T47D (cell line): ENCODE results near the gene RNH1.
A peak's percentile ranks its signal among the peaks of the same experiment; 100 is the strongest.

ENCODE experiments used
- DNase-seq, 2 experiments: peaks; one replicate each; pipeline versions ENCODE4 v3.0.0 to v3.0.0-alpha.2; 2011 to 2012; ENCODE audit warnings: low read depth in 1 of 2, low spot score in 1 of 2
- JUND ChIP-seq: IDR thresholded peaks from 2 replicates; pipeline ENCODE4 v1.6.1; 2012; ENCODE audit warnings: low read depth
- in situ Hi-C: cut with HindIII; loops from 2 replicates; pipeline ENCODE4 v1.10.0; 2016; ENCODE audit warnings: low sequenced_read_pairs, low pct_unique_long_range_greater_than_20kb

Gene RNH1

DNA sequence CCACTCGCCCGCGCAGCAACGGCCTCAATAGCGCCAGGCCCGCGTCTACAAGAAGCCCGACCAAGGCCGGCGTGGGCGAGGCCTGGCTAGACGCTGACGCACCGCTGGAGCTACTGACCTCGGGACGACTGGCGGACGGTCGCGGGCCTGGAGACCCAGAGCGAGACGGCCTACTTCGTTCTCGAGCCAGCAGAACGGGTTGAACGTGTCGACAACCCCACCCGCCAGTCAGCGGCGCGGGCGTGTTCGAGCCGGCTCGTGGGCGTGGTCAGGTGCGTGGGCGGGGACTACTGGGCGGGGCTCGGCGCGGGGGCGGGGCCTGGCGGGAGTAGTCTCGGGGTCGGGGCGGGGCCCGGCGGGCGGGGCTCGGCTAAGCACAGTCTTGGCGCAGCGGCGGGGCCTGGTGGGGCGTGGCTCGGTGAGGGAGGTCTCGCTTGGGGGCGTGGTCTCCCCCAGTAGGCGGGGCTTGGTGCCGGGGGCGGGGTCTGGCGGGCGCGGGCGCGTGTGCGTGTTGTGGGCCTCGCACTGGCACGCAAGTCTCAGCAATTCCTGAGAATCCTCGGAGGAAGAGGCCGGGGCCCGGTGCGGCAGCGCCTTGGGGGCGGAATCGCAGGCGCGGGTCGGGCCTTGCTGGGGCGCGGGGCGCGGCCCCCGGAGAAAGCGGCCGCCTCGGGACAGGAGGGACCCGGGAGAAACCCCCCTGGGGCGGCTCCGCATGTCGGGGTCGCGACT is at the start of gene RNH1:
Gene RNH1 (minus strand): TSS at position 248 of the 732 bp plus-strand sequence. CDS start 5,080 bp downstream, outside the sequence.
- in situ Hi-C loops: no loop called here
- peak; percentile 77 to 93 for DNase-seq
- TF ChIP-seq JUND: no peak

DNA sequence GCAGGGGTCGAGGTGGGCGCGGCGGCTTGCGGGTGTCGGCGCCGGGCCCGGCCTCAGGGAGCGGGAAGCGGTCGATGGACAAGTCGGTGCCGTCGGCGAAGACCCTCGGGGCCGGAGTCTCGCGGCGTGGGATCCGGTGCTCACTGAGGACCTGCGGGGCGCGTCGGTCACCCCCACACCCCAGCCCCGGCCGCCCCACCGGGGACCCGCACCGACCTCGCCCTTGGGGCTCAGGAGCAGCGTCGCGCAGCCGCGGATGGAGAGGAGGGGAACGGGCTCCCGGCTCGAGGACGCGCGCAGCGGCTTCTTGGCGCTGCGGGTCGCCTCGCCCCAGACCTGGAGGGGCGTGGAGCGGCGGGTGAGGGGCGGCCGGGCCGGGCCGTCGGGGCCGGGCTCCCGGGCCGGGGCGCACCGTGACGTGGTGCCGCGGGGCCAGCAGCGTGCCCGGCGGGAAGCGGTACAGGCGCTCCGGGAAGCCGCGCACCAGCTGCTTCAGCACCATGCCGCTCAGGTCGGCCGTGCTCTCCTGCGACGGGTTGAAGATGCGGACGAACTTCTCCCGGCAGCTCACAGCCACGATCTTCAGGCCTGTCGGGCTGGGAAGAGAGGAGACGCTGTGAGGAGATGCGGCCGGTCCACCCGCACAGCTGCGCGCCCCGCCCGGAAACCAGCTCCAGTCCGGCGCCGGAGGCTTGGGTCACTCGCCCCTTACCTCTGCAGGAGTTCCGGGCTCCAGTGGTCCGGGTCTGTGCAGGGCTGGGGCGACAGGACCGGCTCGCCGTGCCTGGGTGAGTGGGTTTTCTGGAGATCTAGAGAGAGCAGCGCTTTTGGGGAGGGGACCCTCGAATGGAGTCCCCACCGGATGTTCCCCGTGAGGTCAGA is 49.0 kb upstream of the RNH1 start:
- in situ Hi-C loops: no loop called here
- no peak for TF ChIP-seq JUND
- no peak for DNase-seq

DNA sequence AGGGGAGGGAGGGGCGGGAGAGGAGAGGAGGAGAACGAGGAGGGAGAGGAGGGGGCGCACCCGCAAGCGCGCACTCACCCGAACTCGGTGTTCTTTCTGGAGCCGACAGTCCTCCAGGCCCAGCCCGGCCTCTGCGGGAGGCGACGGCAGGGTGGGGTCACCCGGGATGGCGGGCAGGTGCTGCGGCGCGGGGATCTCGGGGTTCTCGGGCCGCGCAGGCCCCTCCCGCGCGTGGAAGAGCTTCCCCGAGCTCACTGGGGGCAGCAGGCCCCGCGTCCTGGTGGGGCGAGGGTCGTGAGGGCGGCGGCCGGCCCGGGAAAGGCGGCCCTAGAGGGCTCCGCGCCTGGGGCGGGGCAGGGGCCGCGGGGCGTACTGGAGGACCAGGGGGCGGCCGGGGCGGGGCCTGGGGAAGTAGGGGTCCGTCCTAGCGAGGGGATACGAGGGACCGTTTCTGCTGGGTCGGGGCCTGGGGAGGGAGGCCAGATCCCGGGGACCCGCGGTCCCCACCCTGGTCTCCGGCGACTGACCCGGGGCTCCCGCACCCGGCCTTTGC is 48.3 kb upstream of the RNH1 start:
- DNase-seq: no peak
- TF ChIP-seq JUND: no peak
- in situ Hi-C loops: no loop called here

DNA sequence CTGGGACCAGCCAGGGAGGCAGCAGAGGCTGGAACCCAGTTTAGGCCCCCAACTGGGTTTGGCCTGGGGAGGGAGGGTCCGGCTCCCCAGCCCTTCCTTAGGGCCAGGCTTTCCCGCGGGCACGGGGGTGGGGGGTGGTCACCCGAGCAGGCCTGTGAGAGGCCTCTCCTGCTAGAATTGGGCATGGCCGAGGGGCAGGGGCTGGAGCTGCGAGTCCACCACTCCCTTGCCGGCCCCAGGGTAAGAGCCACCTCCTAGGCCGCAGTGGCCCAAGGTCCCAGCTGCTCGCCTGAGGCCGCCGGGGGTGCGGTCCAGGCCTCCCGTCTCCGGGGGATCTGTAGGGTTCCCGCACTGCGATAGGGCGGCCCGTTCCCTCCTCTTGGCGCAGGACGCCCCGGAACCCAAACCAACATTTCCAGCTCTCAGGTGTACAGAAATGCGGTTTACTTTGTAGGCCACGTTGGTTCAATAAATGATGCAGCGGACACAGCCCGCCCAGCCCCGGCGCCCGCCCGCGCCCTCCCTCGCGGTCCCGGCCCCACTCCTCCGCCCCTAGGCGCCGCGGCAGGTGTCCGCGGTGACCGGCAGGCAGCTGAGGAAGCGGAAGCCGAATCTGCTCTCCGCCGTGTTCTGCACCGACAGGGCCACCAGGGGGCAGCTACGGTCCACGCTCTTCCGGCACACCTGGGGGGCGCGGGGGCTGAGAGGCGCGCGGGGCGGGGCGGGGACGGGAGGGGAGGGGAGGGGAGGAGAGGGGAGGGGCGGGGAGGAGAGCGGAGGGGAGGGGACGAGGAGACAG is 47.6 kb upstream of the RNH1 start:
- in situ Hi-C loops: no loop called here
- DNase-seq: peak; percentile 71 to 89
- TF ChIP-seq JUND: no peak

DNA sequence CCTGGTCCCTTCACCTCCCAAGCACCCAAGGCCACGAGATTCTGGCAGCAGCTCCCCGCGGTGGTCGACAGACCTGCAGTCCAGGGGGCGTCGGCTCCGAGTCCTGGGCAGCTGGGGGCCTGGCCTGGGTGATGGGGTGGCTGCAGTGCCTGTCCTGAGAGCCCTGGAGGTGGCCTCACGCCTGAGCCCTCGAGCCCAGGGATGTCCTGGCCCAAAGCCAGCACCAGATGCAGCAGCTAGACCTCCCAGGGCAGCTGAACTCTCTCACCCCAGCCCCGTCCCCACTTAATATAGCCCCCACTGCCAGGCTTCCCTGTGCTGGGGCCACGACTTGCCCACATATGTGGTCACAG is 46.9 kb upstream of the RNH1 start:
- in situ Hi-C loops: no loop called here

DNA sequence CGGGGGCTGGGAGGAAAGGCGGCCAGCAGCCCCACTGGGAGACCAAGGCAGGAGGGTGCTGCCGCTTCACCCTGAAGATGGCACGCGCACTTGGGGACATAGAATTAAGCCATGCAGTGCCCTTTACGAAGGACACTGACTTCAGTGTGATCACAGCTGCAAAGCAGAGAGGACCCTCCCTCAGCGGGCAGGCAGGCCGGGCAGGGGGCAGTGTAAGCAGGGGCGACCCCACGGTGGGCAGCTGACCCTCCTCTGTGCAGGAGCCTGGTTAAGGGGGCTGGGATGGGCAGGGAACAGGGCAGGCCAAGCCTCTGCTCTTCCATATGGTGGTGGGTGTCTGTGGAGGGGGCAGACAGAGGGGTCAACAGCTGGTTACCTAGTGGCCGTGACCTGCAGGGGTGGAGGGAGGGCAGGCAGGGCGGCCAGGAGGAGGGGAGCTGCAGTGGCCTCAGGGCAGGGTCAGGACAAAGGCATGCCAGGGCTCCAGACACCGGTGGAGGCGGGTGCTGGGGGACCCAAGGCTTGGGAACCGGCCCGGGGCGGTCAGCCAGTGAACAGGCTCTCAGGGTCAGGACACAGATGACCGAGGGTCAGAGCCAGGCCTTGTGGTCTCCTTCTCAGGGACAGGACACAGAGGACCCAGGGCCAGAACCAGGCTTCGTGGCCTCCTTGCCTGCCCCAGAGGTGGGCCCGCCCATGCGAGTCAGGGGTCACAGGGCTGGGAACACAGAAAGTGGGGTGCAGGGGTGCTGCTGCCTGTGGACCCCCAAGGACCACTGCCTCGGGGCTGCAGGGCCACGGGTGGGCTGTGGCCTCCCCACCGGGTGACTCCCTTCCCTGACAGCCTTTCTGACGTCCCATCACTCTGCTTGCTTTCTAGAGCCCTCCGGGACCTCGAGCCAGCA is 46.3 kb upstream of the RNH1 start:
- no peak for DNase-seq
- in situ Hi-C loops: no loop called here
- no peak for TF ChIP-seq JUND

More for the DNA sequence above, 46.9 kb upstream of the RNH1 start:
- TF ChIP-seq JUND: no peak
- DNase-seq: no peak

DNA sequence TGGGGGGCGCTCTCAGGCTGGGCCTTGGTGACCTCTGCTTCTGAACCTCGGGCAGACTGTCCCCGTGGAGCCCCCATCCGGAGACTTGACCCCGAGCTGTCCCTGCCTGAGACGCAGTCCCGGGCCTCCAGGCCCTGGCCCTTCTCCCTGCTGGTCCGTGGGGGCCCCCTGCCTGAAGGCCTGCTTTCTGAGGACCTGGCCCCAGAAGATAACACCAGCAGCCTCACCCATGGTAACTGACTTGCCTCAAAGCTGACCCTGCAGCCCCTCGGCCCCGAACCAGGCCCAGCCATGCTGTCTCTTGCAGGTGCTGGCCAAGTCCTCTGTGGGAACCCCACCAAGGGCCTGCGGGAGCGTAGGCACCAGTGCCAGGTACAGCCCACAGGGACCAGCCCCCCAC is 44.6 kb upstream of the RNH1 start:
- no peak for DNase-seq
- in situ Hi-C loops: no loop called here
- TF ChIP-seq JUND: no peak

DNA sequence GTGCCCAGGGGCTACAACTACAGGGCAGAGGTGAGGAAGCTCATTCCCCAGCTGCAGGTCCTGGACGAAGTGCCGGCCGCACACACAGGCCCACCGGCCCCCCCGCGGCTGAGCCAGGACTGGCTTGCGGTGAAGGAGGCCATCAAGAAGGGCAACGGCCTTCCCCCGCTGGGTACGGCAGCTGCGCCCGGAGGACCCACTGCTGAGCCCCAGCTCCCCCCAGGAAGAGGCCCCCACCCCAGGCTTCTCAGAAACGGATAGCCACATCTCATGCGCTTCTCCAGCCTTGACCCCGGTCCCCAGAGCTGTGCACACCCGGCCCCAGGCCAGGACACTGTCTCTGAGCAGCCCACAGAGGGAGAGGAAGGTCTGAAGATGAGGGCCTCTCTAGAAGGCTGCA is 44.1 kb upstream of the RNH1 start:
- in situ Hi-C loops: no loop called here
- no peak for DNase-seq
- TF ChIP-seq JUND: no peak

DNA sequence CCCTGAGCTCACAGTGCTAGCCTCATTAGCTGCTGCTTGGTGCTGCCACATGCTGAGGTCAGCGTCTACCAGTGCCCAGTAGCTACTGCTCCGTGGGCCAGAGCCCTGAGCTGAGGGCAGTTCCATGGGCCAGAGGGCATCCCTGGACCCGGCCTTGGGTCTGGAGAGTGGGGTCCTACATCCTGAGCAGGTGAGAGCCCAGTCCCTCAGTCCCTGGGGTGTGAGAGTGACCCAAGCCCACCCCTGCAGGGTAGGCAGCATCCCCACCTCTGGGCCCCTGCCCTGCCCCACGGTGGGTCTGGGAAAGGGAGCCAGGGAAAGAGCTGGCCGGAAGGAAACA is 43.7 kb upstream of the RNH1 start:
- DNase-seq: no peak
- no peak for TF ChIP-seq JUND
- in situ Hi-C loops: no loop called here

DNA sequence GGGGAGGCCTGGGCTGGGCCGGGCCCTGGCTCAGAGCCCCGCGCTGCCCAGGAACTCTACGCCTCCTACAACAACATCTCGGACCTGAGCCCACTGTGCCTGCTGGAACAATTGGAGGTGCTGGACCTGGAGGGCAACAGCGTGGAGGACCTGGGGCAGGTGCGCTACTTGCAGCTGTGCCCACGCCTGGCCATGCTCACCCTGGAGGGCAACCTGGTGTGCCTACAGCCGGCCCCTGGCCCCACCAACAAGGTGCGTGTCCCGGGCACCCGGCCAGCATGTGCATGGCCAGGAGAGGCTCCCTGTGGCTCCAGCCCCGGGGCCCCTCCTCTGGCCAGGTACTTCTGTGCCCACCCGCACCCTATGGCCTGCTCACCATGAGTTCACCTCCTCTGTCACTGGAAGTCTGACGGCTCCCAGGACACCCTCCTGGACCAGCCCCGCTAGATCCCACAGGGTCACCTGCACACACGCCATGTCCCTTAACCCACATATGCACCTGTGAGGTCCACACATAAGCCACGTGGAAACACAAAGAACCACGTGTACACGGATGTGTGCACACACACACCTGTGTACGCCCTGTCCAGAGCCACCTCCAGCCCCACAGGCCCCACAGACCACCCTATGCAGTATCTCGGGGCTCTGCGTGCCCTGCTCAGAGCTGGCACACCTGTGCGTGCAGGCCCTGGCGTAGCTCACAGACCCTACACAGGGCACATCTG is 43.1 kb upstream of the RNH1 start:
- in situ Hi-C loops: no loop called here
- no peak for DNase-seq
- TF ChIP-seq JUND: no peak

DNA sequence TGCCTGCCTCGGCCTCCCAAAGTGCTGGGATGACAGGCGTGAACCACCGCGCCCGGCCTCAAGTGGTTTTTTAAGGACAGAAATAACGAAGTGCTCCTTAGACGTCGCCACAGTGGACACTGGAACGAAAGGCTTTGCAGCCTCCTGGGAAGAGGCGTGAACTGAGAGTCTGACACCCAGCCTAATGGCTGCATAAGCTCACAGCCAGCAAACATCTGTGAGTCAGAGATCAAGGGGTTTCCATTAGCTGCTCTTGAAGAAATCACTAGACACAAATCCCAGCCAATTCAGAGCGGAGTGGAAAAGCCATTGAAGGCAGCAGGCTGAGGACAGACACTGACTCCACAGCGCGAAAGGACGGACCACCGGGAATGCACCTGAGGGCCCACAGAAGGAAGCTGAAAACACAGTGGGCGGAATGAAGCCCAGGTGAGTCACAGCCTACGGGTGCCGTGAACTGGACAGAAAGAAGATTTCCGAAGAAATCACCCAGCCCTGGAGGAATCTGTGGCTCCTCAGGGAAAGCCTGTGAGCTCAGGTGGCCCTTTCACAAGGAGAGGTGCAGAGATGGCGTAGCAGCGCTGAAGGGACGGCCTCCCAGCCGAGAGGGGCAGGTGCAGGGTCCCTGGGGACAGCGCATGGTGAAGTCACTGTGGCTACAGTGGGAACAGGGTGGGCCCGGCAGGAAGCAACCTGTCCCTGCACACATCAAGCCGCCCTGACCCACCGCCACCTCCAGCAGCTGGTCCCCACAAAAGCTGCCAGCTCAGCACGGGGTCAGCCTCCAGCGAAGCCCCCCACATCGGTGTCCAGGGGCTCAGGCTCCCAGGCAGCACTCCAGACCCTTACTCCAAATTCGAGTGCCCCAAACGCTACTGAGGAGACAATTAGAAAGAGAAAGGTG is 41.9 kb upstream of the RNH1 start:
- TF ChIP-seq JUND: no peak
- DNase-seq: no peak
- in situ Hi-C loops: no loop called here
